Measurements from ENCODE around the gene TMEM63B.

Gene TMEM63B

DNA sequence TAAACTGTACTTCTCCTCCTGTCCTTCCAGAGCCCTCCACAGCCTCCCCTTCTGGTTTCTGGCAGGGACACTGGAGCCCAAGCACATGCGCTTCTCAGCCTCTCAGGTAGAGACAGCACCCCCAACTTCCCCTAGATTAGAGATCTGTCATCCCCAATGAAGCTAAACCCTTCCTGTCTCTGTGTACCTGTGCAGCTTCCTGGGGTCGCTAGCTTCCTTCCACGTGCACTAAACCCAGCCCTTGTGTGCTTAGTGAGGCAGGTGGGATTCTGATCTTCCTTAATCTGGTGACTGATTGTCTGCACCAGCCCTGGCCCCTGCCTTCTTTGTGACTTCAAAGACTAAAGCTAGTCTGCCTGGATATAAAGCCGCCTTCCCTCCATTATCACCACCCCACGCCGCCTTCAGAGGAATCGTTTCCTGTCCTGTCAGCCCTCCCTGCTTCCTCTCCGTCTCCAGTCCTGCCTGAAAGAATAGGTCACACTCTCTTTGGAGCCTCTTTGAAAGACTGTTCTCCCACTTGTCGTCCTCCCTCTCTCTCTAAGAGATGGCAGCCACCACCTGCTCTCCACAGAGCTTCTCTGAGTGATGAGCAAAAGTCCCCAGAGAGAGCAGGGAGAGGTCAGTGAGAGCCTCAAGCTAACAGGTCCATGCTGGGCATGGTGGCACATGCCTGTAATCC lies 58.7 kb downstream of the TMEM63B start:
- H3K27ac ChIP-seq, result no peak overlapping the region
- TF ChIP-seq ZFX (IDR thresholded peaks at IDR 0.05), result no peak
- TF ChIP-seq, protein P1, sequence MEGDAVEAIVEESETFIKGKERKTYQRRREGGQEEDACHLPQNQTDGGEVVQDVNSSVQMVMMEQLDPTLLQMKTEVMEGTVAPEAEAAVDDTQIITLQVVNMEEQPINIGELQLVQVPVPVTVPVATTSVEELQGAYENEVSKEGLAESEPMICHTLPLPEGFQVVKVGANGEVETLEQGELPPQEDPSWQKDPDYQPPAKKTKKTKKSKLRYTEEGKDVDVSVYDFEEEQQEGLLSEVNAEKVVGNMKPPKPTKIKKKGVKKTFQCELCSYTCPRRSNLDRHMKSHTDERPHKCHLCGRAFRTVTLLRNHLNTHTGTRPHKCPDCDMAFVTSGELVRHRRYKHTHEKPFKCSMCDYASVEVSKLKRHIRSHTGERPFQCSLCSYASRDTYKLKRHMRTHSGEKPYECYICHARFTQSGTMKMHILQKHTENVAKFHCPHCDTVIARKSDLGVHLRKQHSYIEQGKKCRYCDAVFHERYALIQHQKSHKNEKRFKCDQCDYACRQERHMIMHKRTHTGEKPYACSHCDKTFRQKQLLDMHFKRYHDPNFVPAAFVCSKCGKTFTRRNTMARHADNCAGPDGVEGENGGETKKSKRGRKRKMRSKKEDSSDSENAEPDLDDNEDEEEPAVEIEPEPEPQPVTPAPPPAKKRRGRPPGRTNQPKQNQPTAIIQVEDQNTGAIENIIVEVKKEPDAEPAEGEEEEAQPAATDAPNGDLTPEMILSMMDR (conservative IDR thresholded peaks at IDR 0.05), result no peak

GRCh38 chr6:44186635-44187025 lies 59.3 kb downstream of the TMEM63B start:
- TF ChIP-seq, protein P1 (conservative IDR thresholded peaks at IDR 0.05), result no peak
- no peak for TF ChIP-seq ZFX (IDR thresholded peaks at IDR 0.05)
- H3K27ac ChIP-seq, result no peak overlapping the region

- TF ChIP-seq, protein P1 (conservative IDR thresholded peaks at IDR 0.05), result no peak
- TF ChIP-seq ZFX (IDR thresholded peaks at IDR 0.05), result no peak
- no peak overlapping the region for H3K27ac ChIP-seq
Observed at GRCh38 chr6:44188819-44189218, 61.5 kb downstream of the TMEM63B start.

DNA sequence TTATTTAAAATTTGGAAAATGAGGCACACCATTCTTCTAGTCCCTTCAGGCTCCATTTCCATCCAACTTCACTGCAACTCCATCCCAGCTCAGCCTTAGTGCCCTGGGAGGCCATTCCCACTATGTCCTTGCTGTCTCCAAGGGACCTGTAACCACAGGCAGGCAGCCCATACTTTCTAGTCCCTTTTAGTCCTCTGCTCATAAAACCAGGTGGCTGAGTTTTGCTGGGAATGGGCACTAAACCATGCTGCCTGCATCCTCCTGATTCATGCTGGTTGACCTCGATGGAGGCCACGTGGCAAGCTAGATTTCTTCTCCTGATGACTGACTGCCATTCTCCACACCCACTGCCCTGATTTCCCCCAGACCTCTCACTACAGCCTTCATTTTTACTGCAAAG lies 61.9 kb downstream of the TMEM63B start:
- H3K27ac ChIP-seq, result no peak overlapping the region
- TF ChIP-seq ZFX (IDR thresholded peaks at IDR 0.05), result no peak
- TF ChIP-seq, protein P1 (conservative IDR thresholded peaks at IDR 0.05), result no peak

DNA sequence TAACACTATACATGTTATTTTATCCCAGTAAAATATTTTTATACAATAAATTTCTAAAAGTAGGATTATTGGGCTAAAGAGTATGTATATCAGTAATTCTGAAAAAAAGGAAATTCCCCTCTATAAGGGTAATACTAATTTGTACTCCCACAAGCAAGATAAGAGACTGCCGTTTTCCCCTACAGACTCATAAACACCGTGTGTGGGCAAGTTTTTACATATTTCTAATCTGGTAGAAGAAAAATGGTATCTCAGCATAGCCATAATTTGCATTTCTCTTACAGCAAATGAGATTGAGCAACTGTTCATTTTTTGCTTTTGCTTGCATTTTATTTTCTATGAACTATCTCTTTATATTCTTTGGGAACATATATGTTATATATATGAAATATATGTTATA lies 63.4 kb downstream of the TMEM63B start:
- TF ChIP-seq, protein P1 (conservative IDR thresholded peaks at IDR 0.05), result no peak
- no peak for TF ChIP-seq ZFX (IDR thresholded peaks at IDR 0.05)
- no peak overlapping the region for H3K27ac ChIP-seq

- H3K27ac ChIP-seq, result no peak overlapping the region
- no peak for TF ChIP-seq ZFX (IDR thresholded peaks at IDR 0.05)
- TF ChIP-seq, protein P1 (conservative IDR thresholded peaks at IDR 0.05), result no peak
Observed at GRCh38 chr6:44192428-44193041, 65.2 kb downstream of the TMEM63B start.

DNA sequence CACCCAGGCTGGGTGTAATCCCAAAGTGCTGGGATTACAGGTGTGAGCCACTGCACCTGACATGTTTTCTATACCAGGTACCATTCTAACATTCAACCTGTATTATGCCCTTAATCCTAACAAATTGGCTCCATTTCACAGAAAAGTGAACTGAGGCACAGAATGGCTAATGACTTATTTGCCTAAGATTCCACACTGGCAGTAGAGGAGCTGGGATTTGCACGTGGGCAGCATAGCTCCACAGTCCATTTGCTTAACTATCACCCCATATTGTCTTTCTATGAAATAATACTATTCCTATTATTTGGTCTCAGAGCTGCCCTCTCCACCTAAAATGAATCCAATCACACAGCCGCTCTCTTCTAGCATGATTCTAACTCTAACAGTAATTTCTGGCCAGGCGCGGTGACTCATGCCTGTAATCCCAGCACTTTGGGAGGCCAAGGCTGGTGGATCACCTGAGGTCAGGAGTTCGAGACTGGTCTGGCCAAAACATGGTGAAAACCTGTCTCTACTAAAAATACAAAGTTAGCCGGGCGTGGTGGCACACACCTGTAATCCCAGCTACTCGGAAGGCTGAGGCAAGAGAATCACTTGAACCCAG lies 66.1 kb downstream of the TMEM63B start:
- TF ChIP-seq ZFX (IDR thresholded peaks at IDR 0.05), result no peak
- TF ChIP-seq, protein P1 (conservative IDR thresholded peaks at IDR 0.05), result no peak
- H3K27ac ChIP-seq, result no peak overlapping the region
